Measurements from ENCODE around the gene TMEM114.

Gene TMEM114

GRCh38 chr16:8607214-8607613 lies 16.9 kb upstream of the TMEM114 start:
- ChIA-PET POLR2A (no interaction called here), CTCF (interaction anchor here (0.6 kb wide), 1 partner anchor 48 kb away, joined by 3 read pairs; no protein-coding TSS in a partner anchor)

GRCh38 chr16:8605554-8605953 lies 15.2 kb upstream of the TMEM114 start:
- ChIA-PET POLR2A (no interaction called here), CTCF (no interaction called here)
- TF ChIP-seq FOXM1 (IDR thresholded peaks at IDR 0.05; ENCODE audit: borderline replicate concordance) (no peak), NFRKB (IDR thresholded peaks at IDR 0.05) (no peak), LEF1 (IDR thresholded peaks at IDR 0.05; ENCODE audit: borderline replicate concordance) (no peak), FOXA1 (IDR thresholded peaks at IDR 0.05) (no peak), ARNT (IDR thresholded peaks at IDR 0.05) (no peak), PKNOX1 (IDR thresholded peaks at IDR 0.05) (no peak), ZNF384 (IDR thresholded peaks at IDR 0.05) (no peak), FOXK2 (IDR thresholded peaks at IDR 0.05) (no peak), CTBP1 (IDR thresholded peaks at IDR 0.05; ENCODE audit: borderline replicate concordance) (no peak), ELF4 (IDR thresholded peaks at IDR 0.05) (no peak), L3MBTL2 (conservative IDR thresholded peaks at IDR 0.05) (no peak), SUZ12 (IDR thresholded peaks at IDR 0.05) (no peak), BHLHE40 (IDR thresholded peaks at IDR 0.05; ENCODE audit: borderline replicate concordance) (no peak), HDGF (IDR thresholded peaks at IDR 0.05; ENCODE audit: borderline replicate concordance) (no peak), SP1 (IDR thresholded peaks at IDR 0.05) (no peak), TARDBP (IDR thresholded peaks at IDR 0.05) (no peak)
- DNase-seq (ENCODE audit: extremely low spot score) = no peak

More at GRCh38 chr16:8607214-8607613, 16.9 kb upstream of the TMEM114 start:
- TF ChIP-seq HDGF (IDR thresholded peaks at IDR 0.05; ENCODE audit: borderline replicate concordance) = no peak
- no peak for TF ChIP-seq SUZ12 (IDR thresholded peaks at IDR 0.05)
- no peak for TF ChIP-seq BHLHE40 (IDR thresholded peaks at IDR 0.05; ENCODE audit: borderline replicate concordance)
- no peak for TF ChIP-seq FOXK2 (IDR thresholded peaks at IDR 0.05)
- DNase-seq (ENCODE audit: extremely low spot score) = no peak

GRCh38 chr16:8600144-8600775 lies 9.9 kb upstream of the TMEM114 start:
- ChIA-PET CTCF (no interaction called here), POLR2A (interaction anchor here (1.1 kb wide), 1 partner anchor 22 kb away, joined by 3 read pairs; no protein-coding TSS in a partner anchor)
- no peak for TF ChIP-seq CTBP1 (IDR thresholded peaks at IDR 0.05; ENCODE audit: borderline replicate concordance)
- TF ChIP-seq ELF4 (IDR thresholded peaks at IDR 0.05) = no peak
- no peak for TF ChIP-seq LEF1 (IDR thresholded peaks at IDR 0.05; ENCODE audit: borderline replicate concordance)
- no peak for TF ChIP-seq TARDBP (IDR thresholded peaks at IDR 0.05)
- TF ChIP-seq BHLHE40 (IDR thresholded peaks at IDR 0.05; ENCODE audit: borderline replicate concordance) = no peak
- TF ChIP-seq FOXA1 (IDR thresholded peaks at IDR 0.05) = no peak
- no peak for TF ChIP-seq PKNOX1 (IDR thresholded peaks at IDR 0.05)
- no peak for TF ChIP-seq ARNT (IDR thresholded peaks at IDR 0.05)
- TF ChIP-seq ZNF384 (IDR thresholded peaks at IDR 0.05) = no peak
- no peak for TF ChIP-seq FOXK2 (IDR thresholded peaks at IDR 0.05)
- no peak for TF ChIP-seq FOXM1 (IDR thresholded peaks at IDR 0.05; ENCODE audit: borderline replicate concordance)
- no peak for TF ChIP-seq SUZ12 (IDR thresholded peaks at IDR 0.05)
- no peak for TF ChIP-seq NFRKB (IDR thresholded peaks at IDR 0.05)
- no peak for TF ChIP-seq HDGF (IDR thresholded peaks at IDR 0.05; ENCODE audit: borderline replicate concordance)
- no peak for TF ChIP-seq L3MBTL2 (conservative IDR thresholded peaks at IDR 0.05)
- DNase-seq (ENCODE audit: extremely low spot score) = no peak

- ChIA-PET CTCF (no interaction called here), POLR2A (no interaction called here)
- TF ChIP-seq PKNOX1 (IDR thresholded peaks at IDR 0.05) = no peak
- no peak for TF ChIP-seq LEF1 (IDR thresholded peaks at IDR 0.05; ENCODE audit: borderline replicate concordance)
- TF ChIP-seq ELF4 (IDR thresholded peaks at IDR 0.05) = no peak
- TF ChIP-seq L3MBTL2 (conservative IDR thresholded peaks at IDR 0.05) = no peak
- no peak for TF ChIP-seq ZNF384 (IDR thresholded peaks at IDR 0.05)
- TF ChIP-seq TARDBP (IDR thresholded peaks at IDR 0.05) = no peak
- no peak for TF ChIP-seq SP1 (IDR thresholded peaks at IDR 0.05)
- TF ChIP-seq FOXA1 (IDR thresholded peaks at IDR 0.05) = no peak
- TF ChIP-seq SUZ12 (IDR thresholded peaks at IDR 0.05) = no peak
- TF ChIP-seq BHLHE40 (IDR thresholded peaks at IDR 0.05; ENCODE audit: borderline replicate concordance) = no peak
- no peak for TF ChIP-seq NFRKB (IDR thresholded peaks at IDR 0.05)
- no peak for TF ChIP-seq FOXM1 (IDR thresholded peaks at IDR 0.05; ENCODE audit: borderline replicate concordance)
- TF ChIP-seq ARNT (IDR thresholded peaks at IDR 0.05) = no peak
- no peak for TF ChIP-seq FOXK2 (IDR thresholded peaks at IDR 0.05)
- no peak for TF ChIP-seq HDGF (IDR thresholded peaks at IDR 0.05; ENCODE audit: borderline replicate concordance)
- TF ChIP-seq CTBP1 (IDR thresholded peaks at IDR 0.05; ENCODE audit: borderline replicate concordance) = no peak
- no peak for DNase-seq (ENCODE audit: extremely low spot score)
These were observed 6.3 kb upstream of the TMEM114 start for GRCh38 chr16:8596581-8596980.

- TF ChIP-seq FOXA1 (IDR thresholded peaks at IDR 0.05) (no peak), ARNT (IDR thresholded peaks at IDR 0.05) (no peak), ELF4 (IDR thresholded peaks at IDR 0.05) (no peak), SUZ12 (IDR thresholded peaks at IDR 0.05) (no peak), BHLHE40 (IDR thresholded peaks at IDR 0.05; ENCODE audit: borderline replicate concordance) (no peak)
- POLR2A ChIA-PET = no interaction called here
- no peak for DNase-seq (ENCODE audit: extremely low spot score)
- CTCF ChIA-PET = no interaction called here
These were observed 5.5 kb upstream of the TMEM114 start for GRCh38 chr16:8595783-8596182.

GRCh38 chr16:8594149-8594666 lies 3.9 kb upstream of the TMEM114 start:
- POLR2A ChIA-PET = no interaction called here
- TF ChIP-seq ARNT (IDR thresholded peaks at IDR 0.05) (no peak), LEF1 (IDR thresholded peaks at IDR 0.05; ENCODE audit: borderline replicate concordance) (no peak), ZNF384 (IDR thresholded peaks at IDR 0.05) (no peak)
- no peak for DNase-seq (ENCODE audit: extremely low spot score)
- CTCF ChIA-PET = interaction anchor here (1.5 kb wide), 1 partner anchor 23 kb away, joined by 3 read pairs; no protein-coding TSS in a partner anchor

Measured in HEK293T (cell line).